Loucy (cell line): ENCODE measurements around the gene SNHG17.
"Not testable (repeated sequence)": the region's sequence is repeated elsewhere in the genome, so short reads cannot be mapped to it uniquely, and the experiment has no call there.

ENCODE experiments used
- CTCF ChIP-seq: fragments of 200-600 bp; sonication (generic); conservative IDR thresholded peaks from 2 replicates; pipeline ENCODE4 v1.5.1; 2014; ENCODE audit warnings: mild to moderate bottlenecking, antibody characterized with exemption, low read length
- EZH2phosphoT487 ChIP-seq: fragments of 200-600 bp; IDR thresholded peaks from 2 replicates; pipeline ENCODE4 v1.6.1; 2018; ENCODE audit warnings: antibody characterized with exemption, mild to moderate bottlenecking, moderate library complexity, borderline replicate concordance

GRCh38 chr20:38377838-38378237 is 57.3 kb downstream of the SNHG17 start:
- TF ChIP-seq CTCF, EZH2phosphoT487: not testable (repeated sequence)
